SK-N-SH (cell line): Measurements from ENCODE around the gene DDIT4. TPM values are rescaled to one million over a fixed set of nuclear protein-coding genes. Genes with fewer than 3 reads are reported as not detected.

Experiments
- CTCF ChIA-PET: fragments of 300-600, 350-600 bp; formaldehyde crosslinking; extraction: SDS; loops from one replicate; lab custom pipeline; 2021; lab: Yijun Ruan, JAX
- POLR2A ChIA-PET: fragments of 350-600 bp; sonication (Branson Sonifier 250); formaldehyde crosslinking; extraction: SDS; loops from one replicate; lab custom pipeline; 2020; ENCODE audit warnings: antibody characterized with exemption, inconsistent platforms; lab: Yijun Ruan, JAX
- DNase-seq: peaks from one replicate; pipeline ENCODE4 v3.0.0; 2012
- H2AFZ ChIP-seq: fragments of 200-600 bp; sonication (generic); 2 replicates; pipeline ENCODE4 v1.8.1; 2016; ENCODE audit warnings: antibody characterized with exemption, mild to moderate bottlenecking, low read depth
- H3F3A ChIP-seq: fragments of 200-600 bp; sonication (generic); replicated peaks from 2 replicates; pipeline ENCODE3; 2016; ENCODE audit warnings: antibody characterized with exemption, mild to moderate bottlenecking; ENCODE audit not compliant: insufficient read depth
- H3K27ac ChIP-seq, 2 experiments: fragments of 200-500 bp in 1 of 2; fragments of 200-600 bp in 1 of 2; sonication (Bioruptor generic) in 1 of 2; sonication (generic), shearing (Covaris generic) in 1 of 2; 2 replicates each; pipeline versions ENCODE4 v1.5.1 to v1.6.1; 2014 to 2016; ENCODE audit warnings: low read depth in 2 of 2, inconsistent platforms in 1 of 2, low read length in 1 of 2, mild to moderate bottlenecking in 1 of 2, mixed read lengths in 1 of 2
- H3K27me3 ChIP-seq: fragments of 200-600 bp; sonication (generic), shearing (Covaris generic); 2 replicates; pipeline ENCODE4 v1.6.1; 2016; ENCODE audit warnings: mixed run types; ENCODE audit not compliant: insufficient read depth
- H3K36me3 ChIP-seq, 2 experiments: fragments of 200-500 bp in 1 of 2; fragments of 200-600 bp in 1 of 2; sonication (Bioruptor generic) in 1 of 2; sonication (generic) in 1 of 2; replicated peaks in 1 of 2; 2 replicates each; pipeline versions ENCODE3 to v1.5.1; 2014 to 2016; ENCODE audit warnings: low read length in 1 of 2, mild to moderate bottlenecking in 1 of 2; ENCODE audit not compliant: insufficient read depth in 2 of 2, control insufficient read depth in 1 of 2
- H3K4me1 ChIP-seq, 2 experiments: fragments of 200-500 bp in 1 of 2; fragments of 200-600 bp in 1 of 2; sonication (Bioruptor generic) in 1 of 2; sonication (generic), shearing (Covaris generic) in 1 of 2; 2 replicates each; pipeline versions ENCODE4 v1.5.1 to v1.6.1; 2014 to 2016; ENCODE audit warnings: low read depth in 1 of 2, low read length in 1 of 2, mixed run types in 1 of 2; ENCODE audit not compliant: insufficient read depth in 2 of 2, control insufficient read depth in 1 of 2
- H3K4me2 ChIP-seq: fragments of 200-600 bp; sonication (generic), shearing (Covaris generic); 2 replicates; pipeline ENCODE4 v1.6.1; 2017; ENCODE audit warnings: mixed run types
- H3K4me3 ChIP-seq, 2 experiments: fragments of 200-500 bp in 1 of 2; fragments of 200-600 bp in 1 of 2; sonication (Bioruptor generic) in 1 of 2; sonication (generic), shearing (Covaris generic) in 1 of 2; 2 replicates each; pipeline versions ENCODE4 v1.5.1 to v1.8.1; 2014 to 2016; ENCODE audit warnings: low read depth in 2 of 2, inconsistent platforms in 1 of 2, low read length in 1 of 2, mild to moderate bottlenecking in 1 of 2, mixed read lengths in 1 of 2, moderate library complexity in 1 of 2
- H3K79me2 ChIP-seq: fragments of 200-600 bp; sonication (generic); 2 replicates; pipeline ENCODE4 v1.8.1; 2017; ENCODE audit warnings: mild to moderate bottlenecking; ENCODE audit not compliant: insufficient read depth
- H3K9ac ChIP-seq: fragments of 200-600 bp; sonication (generic); 2 replicates; pipeline ENCODE4 v1.6.1; 2017; ENCODE audit warnings: mixed run types
- H3K9me2 ChIP-seq: fragments of 200-600 bp; sonication (generic); 2 replicates; pipeline ENCODE4 v1.6.1; 2017; ENCODE audit warnings: mixed run types
- H3K9me3 ChIP-seq: fragments of 200-600 bp; sonication (generic); 2 replicates; pipeline ENCODE4 v1.6.1; 2017; ENCODE audit warnings: mixed run types, mild to moderate bottlenecking, moderate library complexity
- H4K20me1 ChIP-seq: fragments of 200-600 bp; sonication (generic); 2 replicates; pipeline ENCODE4 v1.6.1; 2017; ENCODE audit warnings: mild to moderate bottlenecking, mixed run types; ENCODE audit not compliant: insufficient read depth
- EP300 ChIP-seq, 2 experiments: IDR thresholded peaks; 2 replicates each; pipeline versions ENCODE4 v1.4.0 to v1.6.1; 2012; ENCODE audit warnings: borderline replicate concordance in 1 of 2, low read depth in 1 of 2, low read length in 1 of 2
- GABPA ChIP-seq: IDR thresholded peaks from 2 replicates; pipeline ENCODE4 v1.4.0; 2012; ENCODE audit warnings: low read depth, mild to moderate bottlenecking
- RAD21 ChIP-seq: IDR thresholded peaks from 2 replicates; pipeline ENCODE4 v1.6.1; 2012; ENCODE audit warnings: mild to moderate bottlenecking, low read length
- RFX5 ChIP-seq: IDR thresholded peaks from 2 replicates; pipeline ENCODE4 v1.6.1; 2012; ENCODE audit warnings: mild to moderate bottlenecking, improper control_type of control experiment, low read length
- SMC3 ChIP-seq: IDR thresholded peaks from 2 replicates; pipeline ENCODE4 v1.6.1; 2012; ENCODE audit warnings: low read depth, low read length, improper control_type of control experiment
- WGBS: methylation state at CpG from one replicate; pipeline ENCODE4 v1.1.6; 2017; ENCODE audit warnings: low lambda C conversion rate; 5-methylcytosine and 5-hydroxymethylcytosine counted together
- polyA plus RNA-seq, 3 experiments: library from polyadenylated mRNA; depleted of rRNA; stranded (reverse); fragments of >200 nt; gene quantifications; 2 replicates each; pipeline ENCODE4 v1.2.3, GENCODE V29; 2012
- TF ChIP-seq, protein P1 (sequence below): IDR thresholded peaks from 2 replicates; pipeline ENCODE4 v1.4.0; 2012; ENCODE audit warnings: low read depth
- TF ChIP-seq, protein P2 (sequence below): IDR thresholded peaks from 2 replicates; pipeline ENCODE4; 2012
- TF ChIP-seq, protein P3 (sequence below): IDR thresholded peaks from 2 replicates; pipeline ENCODE4 v1.6.1; 2012; ENCODE audit warnings: mild to moderate bottlenecking, low read depth, low read length, moderate library complexity

DDIT4 gene
- polyA plus RNA-seq, 1 of the 3 experiments (the other 2 are of a cell fraction) = 24.9 TPM

DNA sequence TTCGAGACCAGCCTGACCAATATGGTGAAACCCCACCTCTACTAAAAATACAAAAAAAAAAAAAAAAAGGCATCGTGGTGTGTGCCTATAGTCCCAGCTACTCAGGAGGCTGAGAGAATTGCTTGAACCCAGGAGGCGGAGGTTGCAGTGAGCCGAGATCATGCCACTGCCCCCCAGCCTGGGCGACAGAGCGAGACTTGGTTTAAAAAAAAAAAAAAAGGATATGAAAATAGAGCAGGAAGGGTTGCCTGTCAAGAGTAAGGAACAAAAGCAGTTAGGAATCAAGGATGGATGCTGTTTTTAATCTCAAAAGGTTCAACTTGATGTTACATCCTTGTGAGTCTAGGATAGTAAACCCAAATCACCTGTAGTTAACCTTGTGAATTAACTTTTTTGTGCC, 45.9 kb upstream of the DDIT4 start:
- Histone ChIP-seq H3K9ac (no peak overlapping the region), H3K36me3 (peaks cover 7 to 10% of the 10 kb centered on the region in 2 experiments), H3K4me2 (no peak overlapping the region), H3K4me3 (no peak overlapping the region), H3K27me3 (no peaks in the 10 kb centered on the region), H4K20me1 (no peaks in the 10 kb centered on the region), H3K9me3 (no peaks in the 10 kb centered on the region), H3K4me1 (peaks cover 0 to 10% of the 10 kb centered on the region in 2 experiments; a peak in 2 of 4 replicates), H2AFZ (no peak overlapping the region), H3K79me2 (peaks cover 20% of the 10 kb centered on the region), H3K27ac (peak overlapping the region in 1 of 2 experiments; percentile 62; a peak in 2 of 4 replicates), H3F3A (no peaks in the 10 kb centered on the region), H3K9me2 (no peaks in the 10 kb centered on the region)
- POLR2A ChIA-PET = interaction anchor here (0.6 to 1.7 kb wide), 2 partner anchors 46 to 1566 kb away, joined by 4 to 8 read pairs; partner anchors contain the start of gene DDIT4
- DNase-seq = no peak
- CTCF ChIA-PET = interaction anchor here (0.5 to 2.9 kb wide), 3 partner anchors 47 to 910 kb away, joined by 3 to 9 read pairs (median 5); partner anchors contain the start of gene DDIT4
- 88% methylated on average over 6 of the region's 6 CpGs for WGBS
- TF ChIP-seq RFX5 (no peak), SMC3 (no peak)
- TF ChIP-seq, all 33 proteins: peak for 0

DNA sequence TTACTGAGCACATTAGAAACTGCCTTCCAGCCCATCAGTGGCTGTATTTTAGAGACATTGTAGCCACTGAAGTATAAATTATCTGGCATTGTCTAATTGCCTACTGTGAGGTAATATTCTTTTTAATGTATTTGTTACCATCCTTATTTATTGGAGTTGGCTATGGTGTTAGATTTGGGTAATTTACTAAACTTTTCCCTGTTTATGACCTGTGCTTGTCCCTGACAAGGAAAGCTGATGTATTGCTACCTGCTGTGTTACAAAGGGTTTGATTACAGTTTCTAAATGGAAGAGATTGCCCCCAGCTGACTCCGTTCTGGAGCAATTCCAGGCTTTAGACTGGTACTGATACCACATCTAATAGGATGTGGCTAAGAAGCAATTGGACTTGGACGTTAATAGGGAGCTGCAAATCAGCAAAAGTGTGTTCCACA, 45.4 kb upstream of the DDIT4 start:
- H3K27ac ChIP-seq = peak overlapping the region in 1 of 2 experiments; percentile 62; a peak in 2 of 4 replicates
- H3K4me3 ChIP-seq = no peak overlapping the region
- ChIA-PET POLR2A (interaction anchor here (0.6 to 1.7 kb wide), 3 partner anchors 45 to 1565 kb away, joined by 4 to 8 read pairs (median 5); partner anchors contain the start of gene DDIT4), CTCF (interaction anchor here (0.5 to 2.9 kb wide), 6 partner anchors 9 to 911 kb away, joined by 3 to 10 read pairs (median 4); partner anchors contain the start of gene DDIT4)
- H3K79me2 ChIP-seq = peaks cover 16% of the 10 kb centered on the region
- no peaks in the 10 kb centered on the region for H3F3A ChIP-seq
- no peak overlapping the region for H2AFZ ChIP-seq
- peaks cover 0 to 12% of the 10 kb centered on the region in 2 experiments; a peak in 2 of 4 replicates for H3K4me1 ChIP-seq
- 69% methylated on average over 2 of the region's 2 CpGs for WGBS
- no peaks in the 10 kb centered on the region for H3K9me2 ChIP-seq
- peak; percentile 37 for DNase-seq
- peaks cover 12 to 15% of the 10 kb centered on the region in 2 experiments for H3K36me3 ChIP-seq
- H3K9me3 ChIP-seq = no peaks in the 10 kb centered on the region
- H3K9ac ChIP-seq = no peak overlapping the region
- no peaks in the 10 kb centered on the region for H3K27me3 ChIP-seq
- H3K4me2 ChIP-seq = no peak overlapping the region
- H4K20me1 ChIP-seq = no peaks in the 10 kb centered on the region
- TF ChIP-seq, protein P1, sequence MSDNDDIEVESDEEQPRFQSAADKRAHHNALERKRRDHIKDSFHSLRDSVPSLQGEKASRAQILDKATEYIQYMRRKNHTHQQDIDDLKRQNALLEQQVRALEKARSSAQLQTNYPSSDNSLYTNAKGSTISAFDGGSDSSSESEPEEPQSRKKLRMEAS = no peak
- 0 out of 2 replicates have a peak, but pooled peaks have one; percentile 0 for TF ChIP-seq RAD21
- TF ChIP-seq, protein P2, sequence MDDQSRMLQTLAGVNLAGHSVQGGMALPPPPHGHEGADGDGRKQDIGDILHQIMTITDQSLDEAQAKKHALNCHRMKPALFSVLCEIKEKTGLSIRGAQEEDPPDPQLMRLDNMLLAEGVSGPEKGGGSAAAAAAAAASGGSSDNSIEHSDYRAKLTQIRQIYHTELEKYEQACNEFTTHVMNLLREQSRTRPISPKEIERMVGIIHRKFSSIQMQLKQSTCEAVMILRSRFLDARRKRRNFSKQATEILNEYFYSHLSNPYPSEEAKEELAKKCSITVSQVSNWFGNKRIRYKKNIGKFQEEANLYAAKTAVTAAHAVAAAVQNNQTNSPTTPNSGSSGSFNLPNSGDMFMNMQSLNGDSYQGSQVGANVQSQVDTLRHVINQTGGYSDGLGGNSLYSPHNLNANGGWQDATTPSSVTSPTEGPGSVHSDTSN = no peak
- TF ChIP-seq GABPA = no peak
- TF ChIP-seq, protein P3, sequence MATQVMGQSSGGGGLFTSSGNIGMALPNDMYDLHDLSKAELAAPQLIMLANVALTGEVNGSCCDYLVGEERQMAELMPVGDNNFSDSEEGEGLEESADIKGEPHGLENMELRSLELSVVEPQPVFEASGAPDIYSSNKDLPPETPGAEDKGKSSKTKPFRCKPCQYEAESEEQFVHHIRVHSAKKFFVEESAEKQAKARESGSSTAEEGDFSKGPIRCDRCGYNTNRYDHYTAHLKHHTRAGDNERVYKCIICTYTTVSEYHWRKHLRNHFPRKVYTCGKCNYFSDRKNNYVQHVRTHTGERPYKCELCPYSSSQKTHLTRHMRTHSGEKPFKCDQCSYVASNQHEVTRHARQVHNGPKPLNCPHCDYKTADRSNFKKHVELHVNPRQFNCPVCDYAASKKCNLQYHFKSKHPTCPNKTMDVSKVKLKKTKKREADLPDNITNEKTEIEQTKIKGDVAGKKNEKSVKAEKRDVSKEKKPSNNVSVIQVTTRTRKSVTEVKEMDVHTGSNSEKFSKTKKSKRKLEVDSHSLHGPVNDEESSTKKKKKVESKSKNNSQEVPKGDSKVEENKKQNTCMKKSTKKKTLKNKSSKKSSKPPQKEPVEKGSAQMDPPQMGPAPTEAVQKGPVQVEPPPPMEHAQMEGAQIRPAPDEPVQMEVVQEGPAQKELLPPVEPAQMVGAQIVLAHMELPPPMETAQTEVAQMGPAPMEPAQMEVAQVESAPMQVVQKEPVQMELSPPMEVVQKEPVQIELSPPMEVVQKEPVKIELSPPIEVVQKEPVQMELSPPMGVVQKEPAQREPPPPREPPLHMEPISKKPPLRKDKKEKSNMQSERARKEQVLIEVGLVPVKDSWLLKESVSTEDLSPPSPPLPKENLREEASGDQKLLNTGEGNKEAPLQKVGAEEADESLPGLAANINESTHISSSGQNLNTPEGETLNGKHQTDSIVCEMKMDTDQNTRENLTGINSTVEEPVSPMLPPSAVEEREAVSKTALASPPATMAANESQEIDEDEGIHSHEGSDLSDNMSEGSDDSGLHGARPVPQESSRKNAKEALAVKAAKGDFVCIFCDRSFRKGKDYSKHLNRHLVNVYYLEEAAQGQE = no peak
- 0 out of 4 replicates have a peak, but pooled peaks of 1 of the 2 experiments have one; percentile 19 for TF ChIP-seq EP300 (IDR thresholded peaks at IDR 0.05; ENCODE audit: borderline replicate concordance in 1 of 2, low read depth in 1 of 2, low read length in 1 of 2)
